Measurements from ENCODE around the gene ENTPD5.

- TF ChIP-seq CTCF (IDR thresholded peaks at IDR 0.05; ENCODE audit: insufficient read depth, low read length) (no peak), POLR2AphosphoS5 (IDR thresholded peaks at IDR 0.05; ENCODE audit: low read depth) (no peak), SPI1 (IDR thresholded peaks at IDR 0.05; ENCODE audit: borderline replicate concordance, low read depth) (no peak), GABPA (IDR thresholded peaks at IDR 0.05; ENCODE audit: low read depth) (no peak)
- TF ChIP-seq, protein P1, sequence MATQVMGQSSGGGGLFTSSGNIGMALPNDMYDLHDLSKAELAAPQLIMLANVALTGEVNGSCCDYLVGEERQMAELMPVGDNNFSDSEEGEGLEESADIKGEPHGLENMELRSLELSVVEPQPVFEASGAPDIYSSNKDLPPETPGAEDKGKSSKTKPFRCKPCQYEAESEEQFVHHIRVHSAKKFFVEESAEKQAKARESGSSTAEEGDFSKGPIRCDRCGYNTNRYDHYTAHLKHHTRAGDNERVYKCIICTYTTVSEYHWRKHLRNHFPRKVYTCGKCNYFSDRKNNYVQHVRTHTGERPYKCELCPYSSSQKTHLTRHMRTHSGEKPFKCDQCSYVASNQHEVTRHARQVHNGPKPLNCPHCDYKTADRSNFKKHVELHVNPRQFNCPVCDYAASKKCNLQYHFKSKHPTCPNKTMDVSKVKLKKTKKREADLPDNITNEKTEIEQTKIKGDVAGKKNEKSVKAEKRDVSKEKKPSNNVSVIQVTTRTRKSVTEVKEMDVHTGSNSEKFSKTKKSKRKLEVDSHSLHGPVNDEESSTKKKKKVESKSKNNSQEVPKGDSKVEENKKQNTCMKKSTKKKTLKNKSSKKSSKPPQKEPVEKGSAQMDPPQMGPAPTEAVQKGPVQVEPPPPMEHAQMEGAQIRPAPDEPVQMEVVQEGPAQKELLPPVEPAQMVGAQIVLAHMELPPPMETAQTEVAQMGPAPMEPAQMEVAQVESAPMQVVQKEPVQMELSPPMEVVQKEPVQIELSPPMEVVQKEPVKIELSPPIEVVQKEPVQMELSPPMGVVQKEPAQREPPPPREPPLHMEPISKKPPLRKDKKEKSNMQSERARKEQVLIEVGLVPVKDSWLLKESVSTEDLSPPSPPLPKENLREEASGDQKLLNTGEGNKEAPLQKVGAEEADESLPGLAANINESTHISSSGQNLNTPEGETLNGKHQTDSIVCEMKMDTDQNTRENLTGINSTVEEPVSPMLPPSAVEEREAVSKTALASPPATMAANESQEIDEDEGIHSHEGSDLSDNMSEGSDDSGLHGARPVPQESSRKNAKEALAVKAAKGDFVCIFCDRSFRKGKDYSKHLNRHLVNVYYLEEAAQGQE (IDR thresholded peaks at IDR 0.05; ENCODE audit: insufficient replicate concordance, low read depth): no peak
These were observed 10.0 kb upstream of the ENTPD5 start for GRCh38 chr14:74029136-74029535.
